Nephron (organoid): Measurements from ENCODE around the gene SH3TC1.

Experiments
- H3K27ac Mint-ChIP-seq, 3 experiments: 2 replicates each; pipeline ENCODE4 v1.8.0; 2020; ENCODE audit warnings: mixed read lengths in 3 of 3, mild to moderate bottlenecking in 2 of 3, moderate library complexity in 1 of 3
- H3K27me3 Mint-ChIP-seq: 2 replicates; pipeline ENCODE4 v1.8.0; 2021; ENCODE audit warnings: low read depth, mild to moderate bottlenecking, moderate library complexity, mixed read lengths
- H3K36me3 Mint-ChIP-seq: 2 replicates; pipeline ENCODE4 v1.8.0; 2020; ENCODE audit warnings: low read depth, mixed read lengths
- H3K4me1 Mint-ChIP-seq: 2 replicates; pipeline ENCODE4 v1.8.0; 2020; ENCODE audit warnings: mixed read lengths
- H3K4me3 Mint-ChIP-seq, 3 experiments: 2 replicates each; pipeline ENCODE4 v1.8.0; 2020; ENCODE audit warnings: mild to moderate bottlenecking in 3 of 3, mixed read lengths in 3 of 3, moderate library complexity in 2 of 3
- H3K9me3 Mint-ChIP-seq: 2 replicates; pipeline ENCODE4 v1.8.0; 2020; ENCODE audit warnings: mixed read lengths
- CTCF ChIP-seq, 3 experiments: fragments of 200-600 bp; sonication (generic); IDR thresholded peaks; one replicate each; pipeline ENCODE4 v1.5.0; 2021; ENCODE audit warnings: antibody characterized with exemption in 3 of 3; ENCODE audit not compliant: unreplicated experiment in 3 of 3

The SH3TC1 gene

GRCh38 chr4:8162625-8163024 lies 36.5 kb upstream of the SH3TC1 start:
- Mint-ChIP-seq H3K27ac (no peak overlapping the region), H3K9me3 (peaks cover 3% of the 10 kb centered on the region), H3K4me3 (no peak overlapping the region), H3K27me3 (peaks cover 56% of the 10 kb centered on the region), H3K36me3 (no peaks in the 10 kb centered on the region), H3K4me1 (peaks cover 16% of the 10 kb centered on the region)
- TF ChIP-seq CTCF (IDR thresholded peaks at IDR 0.05; ENCODE audit: unreplicated experiment in 3 of 3) = no peak

- no peak overlapping the region for H3K27ac Mint-ChIP-seq
- H3K36me3 Mint-ChIP-seq = no peaks in the 10 kb centered on the region
- peaks cover 16% of the 10 kb centered on the region for H3K4me1 Mint-ChIP-seq
Measured at GRCh38 chr4:8163026-8163425, 36.1 kb upstream of the SH3TC1 start.

GRCh38 chr4:8163436-8164193 lies 35.5 kb upstream of the SH3TC1 start:
- Mint-ChIP-seq H3K27me3 (peaks cover 53% of the 10 kb centered on the region), H3K4me1 (peaks cover 16% of the 10 kb centered on the region), H3K36me3 (no peaks in the 10 kb centered on the region), H3K27ac (no peak overlapping the region), H3K9me3 (peaks cover 8% of the 10 kb centered on the region), H3K4me3 (no peak overlapping the region)
- TF ChIP-seq CTCF (IDR thresholded peaks at IDR 0.05; ENCODE audit: unreplicated experiment in 3 of 3) = no peak

More at GRCh38 chr4:8163026-8163425, 36.1 kb upstream of the SH3TC1 start:
- Mint-ChIP-seq H3K9me3 (peaks cover 5% of the 10 kb centered on the region), H3K27me3 (peaks cover 53% of the 10 kb centered on the region), H3K4me3 (no peak overlapping the region)
- TF ChIP-seq CTCF (IDR thresholded peaks at IDR 0.05; ENCODE audit: unreplicated experiment in 3 of 3) = no peak

- no peak overlapping the region for H3K27ac Mint-ChIP-seq
- H3K4me1 Mint-ChIP-seq = peaks cover 11% of the 10 kb centered on the region
- TF ChIP-seq CTCF (IDR thresholded peaks at IDR 0.05; ENCODE audit: unreplicated experiment in 3 of 3) = no peak
- no peaks in the 10 kb centered on the region for H3K36me3 Mint-ChIP-seq
- H3K27me3 Mint-ChIP-seq = peaks cover 49% of the 10 kb centered on the region
- peaks cover 8% of the 10 kb centered on the region for H3K9me3 Mint-ChIP-seq
- H3K4me3 Mint-ChIP-seq = no peak overlapping the region
Measured at GRCh38 chr4:8164194-8164565, 34.9 kb upstream of the SH3TC1 start.

- Mint-ChIP-seq H3K9me3 (peaks cover 11% of the 10 kb centered on the region), H3K27me3 (peaks cover 50% of the 10 kb centered on the region), H3K4me1 (peaks cover 7% of the 10 kb centered on the region), H3K36me3 (no peaks in the 10 kb centered on the region), H3K4me3 (no peak overlapping the region), H3K27ac (no peak overlapping the region)
- no peak for TF ChIP-seq CTCF (IDR thresholded peaks at IDR 0.05; ENCODE audit: unreplicated experiment in 3 of 3)
Measured at GRCh38 chr4:8164687-8165086, 34.4 kb upstream of the SH3TC1 start.

- Mint-ChIP-seq H3K4me1 (peaks cover 6% of the 10 kb centered on the region), H3K27ac (no peak overlapping the region)
- no peak for TF ChIP-seq CTCF (IDR thresholded peaks at IDR 0.05; ENCODE audit: unreplicated experiment in 3 of 3)
Measured at GRCh38 chr4:8165374-8165896, 33.7 kb upstream of the SH3TC1 start.

More at GRCh38 chr4:8165374-8165896, 33.7 kb upstream of the SH3TC1 start:
- H3K4me3 Mint-ChIP-seq = no peak overlapping the region
- peaks cover 11% of the 10 kb centered on the region for H3K9me3 Mint-ChIP-seq
- peaks cover 46% of the 10 kb centered on the region for H3K27me3 Mint-ChIP-seq
- no peaks in the 10 kb centered on the region for H3K36me3 Mint-ChIP-seq
